Large intestine (tissue), 3 donors: ENCODE results near the gene RAD51B. TPM values are rescaled to one million over a fixed set of nuclear protein-coding genes. Genes with fewer than 3 reads are reported as not detected.

Source experiments
- DNase-seq, 2 donors: peaks; one replicate each; pipeline versions ENCODE4 v3.0.0 to v3.0.0-alpha.2; 2013
- H3K27ac ChIP-seq: one replicate; pipeline ENCODE4 v1.5.1; 2013; ENCODE audit warnings: low read length
- H3K27me3 ChIP-seq: 2 replicates; pipeline ENCODE4 v1.6.1; 2013; ENCODE audit warnings: low read length; ENCODE audit not compliant: control insufficient read depth, insufficient read depth
- H3K36me3 ChIP-seq: 2 replicates; pipeline ENCODE4 v1.6.1; 2013; ENCODE audit warnings: low read length; ENCODE audit not compliant: control insufficient read depth, insufficient read depth
- H3K4me1 ChIP-seq: one replicate; pipeline ENCODE4 v1.6.1; 2013; ENCODE audit warnings: low read length; ENCODE audit not compliant: control insufficient read depth, insufficient read depth
- H3K4me3 ChIP-seq: one replicate; pipeline ENCODE4 v1.5.1; 2013; ENCODE audit warnings: low read length
- H3K9me3 ChIP-seq: one replicate; pipeline ENCODE4 v1.6.1; 2013; ENCODE audit warnings: mild to moderate bottlenecking, low read depth, low read length, moderate library complexity; ENCODE audit not compliant: control insufficient read depth
- WGBS: methylation state at CpG from one replicate; pipeline ENCODE4 v1.1.5; 2013; ENCODE audit warnings: low lambda C conversion rate; ENCODE audit not compliant: insufficient coverage; 5-methylcytosine and 5-hydroxymethylcytosine counted together
- polyA plus RNA-seq: library from polyadenylated mRNA; unstranded; fragments of 120-200 nt; gene quantifications from one replicate; pipeline ENCODE4 v1.2.1, GENCODE V29; 2013

Gene RAD51B
- polyA plus RNA-seq, 1 donor: 6.4 TPM

DNA sequence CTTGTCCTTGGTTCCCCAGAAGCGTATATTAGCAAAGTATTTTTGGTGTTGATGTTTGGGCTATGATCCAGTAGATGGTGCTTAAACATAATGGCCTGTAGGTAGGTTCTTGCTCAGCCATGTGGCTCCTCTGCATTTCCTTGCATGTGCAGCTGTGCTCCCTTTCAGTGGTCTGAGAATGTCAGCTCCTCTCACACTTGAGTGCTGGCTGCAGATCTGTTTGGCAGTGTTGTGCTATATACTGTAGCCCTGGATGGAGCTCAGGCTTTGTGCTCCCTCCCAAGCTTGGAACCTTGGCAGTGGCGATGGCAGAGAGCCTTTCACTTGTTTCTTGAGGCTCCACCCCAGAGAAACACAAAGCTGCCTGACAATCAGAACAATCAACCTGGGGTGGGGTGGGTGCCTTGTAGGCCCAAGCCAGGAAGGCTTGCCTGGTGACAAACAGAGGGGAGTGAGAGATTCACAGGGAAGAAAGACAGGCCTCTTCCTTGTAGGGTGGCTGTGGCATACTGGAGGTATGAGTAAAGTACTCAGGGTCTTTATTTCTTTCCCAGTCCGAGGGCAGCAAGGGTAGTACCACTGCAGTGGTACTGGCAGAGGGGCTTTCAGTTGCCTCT is 255.3 kb downstream of the RAD51B start:
- H3K4me1 ChIP-seq: peaks cover 3% of the 10 kb centered on the region
- no peak overlapping the region for H3K4me3 ChIP-seq
- no peaks in the 10 kb centered on the region for H3K27me3 ChIP-seq
- DNase-seq: no peak
- no peaks in the 10 kb centered on the region for H3K36me3 ChIP-seq
- peaks cover 16% of the 10 kb centered on the region for H3K9me3 ChIP-seq
- no CpG with 5 or more reads among the region's 3 CpGs for WGBS
- no peak overlapping the region for H3K27ac ChIP-seq

DNA sequence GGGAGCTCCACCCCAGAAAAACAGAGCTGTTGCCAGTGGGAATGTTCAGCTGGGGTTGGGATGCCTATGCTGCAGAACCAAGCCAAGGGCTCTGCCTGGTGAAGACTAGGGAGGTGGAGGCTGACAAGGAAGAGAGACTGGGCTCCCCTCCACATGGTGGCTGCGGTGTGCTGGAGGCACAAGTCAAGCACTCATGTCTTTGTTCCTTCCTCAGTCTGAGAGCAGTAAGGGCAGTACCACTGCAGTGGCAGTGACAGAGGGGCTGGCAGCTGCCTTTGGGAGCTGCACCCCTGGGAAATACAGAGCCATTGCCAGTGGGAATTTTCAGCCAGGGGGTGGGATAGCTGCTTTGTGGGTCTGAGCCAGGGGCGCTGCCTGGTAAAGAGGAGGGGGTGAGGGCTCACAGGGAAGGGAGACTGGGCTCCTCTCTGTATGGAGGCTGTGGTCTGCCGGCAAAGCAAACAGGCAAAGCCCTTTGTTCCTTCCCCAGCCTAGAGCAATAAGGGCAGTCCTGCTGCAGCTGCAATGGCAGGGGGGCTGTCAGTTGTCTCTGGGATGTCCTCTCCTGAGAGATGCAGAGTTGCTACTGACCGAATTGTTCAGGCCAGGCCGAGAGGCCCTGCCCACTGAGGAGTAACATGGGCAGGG is 255.9 kb downstream of the RAD51B start:
- DNase-seq: no peak
- peaks cover 12% of the 10 kb centered on the region for H3K9me3 ChIP-seq
- H3K4me3 ChIP-seq: no peak overlapping the region
- no peaks in the 10 kb centered on the region for H3K36me3 ChIP-seq
- H3K27ac ChIP-seq: no peak overlapping the region
- no peaks in the 10 kb centered on the region for H3K27me3 ChIP-seq
- H3K4me1 ChIP-seq: peaks cover 3% of the 10 kb centered on the region
- no CpG with 5 or more reads among the region's 5 CpGs for WGBS

DNA sequence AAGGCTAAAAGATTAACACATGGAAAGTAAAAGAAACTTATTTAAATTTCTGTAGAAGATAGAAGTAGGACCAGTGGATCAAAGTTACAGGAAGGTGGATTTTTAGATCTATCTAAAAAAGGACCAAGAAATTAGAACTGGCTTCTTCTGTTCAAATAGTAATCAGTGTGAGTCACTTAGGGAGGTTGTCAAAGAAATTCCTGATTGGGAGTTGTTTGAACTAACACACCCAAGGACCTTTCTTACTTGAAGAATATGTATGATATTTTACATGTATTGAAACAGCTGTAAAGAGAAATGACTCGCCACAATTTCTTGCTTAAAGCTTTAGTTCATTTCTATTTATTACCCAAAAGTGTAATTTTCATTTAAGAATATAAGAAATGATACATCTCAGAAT is 256.9 kb downstream of the RAD51B start:
- Histone ChIP-seq H3K27me3 (no peaks in the 10 kb centered on the region), H3K36me3 (no peaks in the 10 kb centered on the region), H3K4me1 (peaks cover 3% of the 10 kb centered on the region), H3K9me3 (peaks cover 12% of the 10 kb centered on the region), H3K4me3 (no peak overlapping the region), H3K27ac (no peak overlapping the region)
- no CpG with 5 or more reads among the region's 1 CpG for WGBS
- DNase-seq: peak in 1 of 2 donors; percentile 21

DNA sequence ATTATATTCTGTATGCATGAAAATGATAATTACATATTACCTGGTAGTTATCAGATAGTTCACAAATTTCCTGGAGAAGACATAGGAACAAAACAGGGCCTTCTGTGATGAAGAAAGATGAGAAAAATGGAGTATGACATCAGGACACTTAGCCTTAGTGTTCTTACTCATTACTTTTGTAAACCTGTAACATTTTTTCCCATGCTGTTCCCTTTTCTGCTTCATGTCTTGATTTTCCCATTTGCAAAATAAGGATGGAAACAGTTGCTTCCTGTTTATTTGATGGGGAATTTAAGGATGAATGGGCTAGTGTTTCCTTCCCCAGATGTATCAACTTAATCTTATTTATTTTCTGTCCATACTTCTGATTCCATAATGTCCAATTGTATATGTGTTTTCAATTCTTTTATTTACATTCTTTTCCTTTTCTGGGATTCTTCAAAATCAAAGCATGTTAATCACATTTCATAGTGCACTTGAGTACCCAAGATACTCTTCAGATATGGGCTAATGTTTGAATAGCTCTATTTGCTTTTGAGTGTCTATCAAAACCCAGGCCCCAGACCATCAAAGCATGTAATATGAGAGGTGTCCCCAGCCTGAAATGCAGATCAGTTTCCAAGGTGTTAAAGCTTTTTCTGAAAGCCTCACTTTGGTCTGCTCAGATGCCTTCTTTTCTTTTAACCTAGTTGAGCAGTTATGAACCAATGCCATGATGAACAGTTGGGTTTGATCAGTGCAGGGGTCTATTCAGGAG is 260.5 kb downstream of the RAD51B start:
- Histone ChIP-seq H3K9me3 (no peaks in the 10 kb centered on the region), H3K27me3 (no peaks in the 10 kb centered on the region), H3K4me1 (peaks cover 3% of the 10 kb centered on the region), H3K27ac (no peak overlapping the region), H3K36me3 (no peaks in the 10 kb centered on the region), H3K4me3 (no peak overlapping the region)
- DNase-seq: no peak

DNA sequence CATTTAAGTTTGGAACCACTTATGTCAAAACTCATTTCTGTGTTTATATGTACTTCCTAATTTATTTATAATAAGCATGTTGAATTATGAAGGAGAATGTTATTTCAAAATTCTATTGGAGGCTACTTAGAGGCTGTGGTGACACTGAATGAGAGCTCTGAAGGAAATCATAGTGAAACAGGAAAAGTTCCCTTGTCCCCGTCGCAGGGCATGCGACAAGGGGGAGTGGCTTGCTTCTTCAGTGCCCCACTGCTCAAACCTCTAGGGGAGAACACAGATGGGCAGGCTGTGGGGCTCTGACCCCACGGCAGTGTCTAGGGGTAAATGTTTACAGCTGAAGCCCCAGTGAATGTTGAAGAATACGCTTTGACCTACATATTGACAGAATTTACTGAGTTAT is 261.9 kb downstream of the RAD51B start:
- H3K4me1 ChIP-seq: peaks cover 13% of the 10 kb centered on the region
- no peak for DNase-seq
- WGBS: 88% methylated on average over 1 of the region's 5 CpGs
- no peaks in the 10 kb centered on the region for H3K27me3 ChIP-seq
- no peaks in the 10 kb centered on the region for H3K36me3 ChIP-seq
- H3K9me3 ChIP-seq: no peaks in the 10 kb centered on the region
- no peak overlapping the region for H3K27ac ChIP-seq
- H3K4me3 ChIP-seq: no peak overlapping the region

DNA sequence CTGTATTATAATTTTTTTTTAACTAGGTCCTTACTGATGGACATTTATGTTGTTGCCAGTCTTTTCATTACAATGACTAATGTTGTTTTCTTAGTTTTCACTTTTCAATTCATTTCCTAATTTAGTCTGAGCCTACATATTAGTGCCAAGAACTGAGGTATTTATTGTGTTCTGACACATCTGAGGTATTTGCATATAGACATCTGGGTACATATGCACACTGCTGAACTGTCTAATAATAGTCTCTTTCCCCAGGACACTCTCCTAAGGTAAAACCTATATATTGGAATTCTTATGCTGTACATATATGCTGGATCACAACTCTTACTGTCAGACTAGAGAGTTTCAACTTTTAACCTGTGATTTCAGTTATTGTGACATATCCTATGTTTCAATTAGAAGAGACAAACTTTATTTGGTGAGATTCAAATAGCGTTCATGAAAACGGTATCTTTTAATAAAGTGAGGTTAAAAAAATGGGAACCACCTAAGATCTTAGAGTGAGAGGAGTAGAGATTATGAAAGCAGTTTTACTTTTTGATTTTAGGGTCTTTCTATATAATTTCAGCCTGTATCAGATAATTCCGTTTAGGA is 263.2 kb downstream of the RAD51B start:
- H3K4me1 ChIP-seq: peaks cover 10% of the 10 kb centered on the region
- no peaks in the 10 kb centered on the region for H3K36me3 ChIP-seq
- H3K9me3 ChIP-seq: no peaks in the 10 kb centered on the region
- no peak for DNase-seq
- no peak overlapping the region for H3K4me3 ChIP-seq
- H3K27me3 ChIP-seq: no peaks in the 10 kb centered on the region
- 100% methylated on average over 2 of the region's 3 CpGs for WGBS
- H3K27ac ChIP-seq: no peak overlapping the region

DNA sequence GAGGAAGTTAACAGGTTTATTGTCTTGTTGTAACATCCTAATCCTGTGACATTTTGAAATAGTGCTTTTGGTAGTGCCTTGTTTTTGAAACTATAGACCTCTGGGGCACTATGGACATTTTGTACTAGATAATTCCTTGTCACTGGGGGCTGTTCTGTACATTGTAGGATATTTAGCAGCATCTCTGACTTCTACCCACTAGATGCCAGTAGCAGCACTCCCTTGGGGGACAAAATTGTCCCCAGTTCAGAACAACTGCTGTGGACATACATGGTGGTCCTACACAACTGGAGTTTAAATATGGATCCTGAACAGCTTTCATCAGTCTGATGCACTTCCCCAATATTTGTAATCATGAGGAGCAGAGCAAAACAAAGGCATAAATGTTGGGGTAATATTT is 264.7 kb downstream of the RAD51B start:
- H3K4me3 ChIP-seq: no peak overlapping the region
- no peaks in the 10 kb centered on the region for H3K9me3 ChIP-seq
- H3K27ac ChIP-seq: no peak overlapping the region
- H3K36me3 ChIP-seq: no peaks in the 10 kb centered on the region
- H3K4me1 ChIP-seq: peaks cover 10% of the 10 kb centered on the region
- no peaks in the 10 kb centered on the region for H3K27me3 ChIP-seq
- peak; percentile 21 to 38 for DNase-seq

DNA sequence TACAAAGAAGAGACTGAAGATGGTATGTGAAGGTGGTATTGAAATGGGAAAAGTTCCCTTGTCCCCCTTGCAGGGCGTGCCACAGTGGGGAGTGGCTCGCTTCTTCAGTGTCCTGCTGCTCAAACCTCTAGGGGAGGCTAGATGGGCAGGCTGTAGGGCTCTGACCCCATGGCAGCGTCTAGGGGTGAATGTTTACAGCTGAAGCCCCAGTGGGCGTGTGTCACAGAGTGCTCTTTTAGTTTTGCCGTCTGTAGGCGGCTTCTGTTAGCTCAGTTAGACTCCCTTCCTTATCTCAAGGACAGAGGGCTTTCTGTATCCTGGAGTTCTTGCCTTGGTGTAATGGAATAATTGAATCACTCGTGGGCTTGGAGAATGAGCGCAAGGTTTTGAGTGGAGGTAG is 266.2 kb downstream of the RAD51B start:
- peak in 1 of 2 donors; percentile 37 for DNase-seq
- Histone ChIP-seq H3K9me3 (no peaks in the 10 kb centered on the region), H3K27me3 (no peaks in the 10 kb centered on the region), H3K4me1 (peaks cover 10% of the 10 kb centered on the region), H3K27ac (no peak overlapping the region), H3K4me3 (no peak overlapping the region), H3K36me3 (no peaks in the 10 kb centered on the region)
- WGBS: no CpG with 5 or more reads among the region's 8 CpGs

DNA sequence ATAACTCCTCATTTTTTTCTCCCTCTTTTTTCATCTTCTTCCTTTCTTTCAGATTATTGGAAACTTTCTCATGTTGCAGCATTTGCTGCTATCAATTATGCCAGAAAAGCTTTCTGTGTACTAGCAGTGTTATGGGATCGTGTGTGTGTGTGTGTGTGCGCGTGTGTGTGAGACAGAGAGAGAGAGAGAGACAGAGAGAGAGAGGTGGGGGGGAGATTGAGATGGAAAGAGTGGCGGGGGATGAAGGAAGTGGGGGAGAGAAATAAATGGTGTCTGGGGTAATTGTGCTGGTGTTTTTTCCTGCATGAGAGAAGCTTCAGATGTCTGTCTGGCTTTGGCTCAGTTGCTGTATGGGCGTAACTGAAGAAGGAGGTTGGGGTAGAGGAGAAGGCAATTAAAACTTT is 268.9 kb downstream of the RAD51B start:
- 81% methylated on average over 3 of the region's 5 CpGs for WGBS
- Histone ChIP-seq H3K9me3 (no peaks in the 10 kb centered on the region), H3K36me3 (no peaks in the 10 kb centered on the region), H3K4me3 (no peak overlapping the region), H3K27ac (no peak overlapping the region), H3K4me1 (peaks cover 10% of the 10 kb centered on the region), H3K27me3 (no peaks in the 10 kb centered on the region)
- no peak for DNase-seq

DNA sequence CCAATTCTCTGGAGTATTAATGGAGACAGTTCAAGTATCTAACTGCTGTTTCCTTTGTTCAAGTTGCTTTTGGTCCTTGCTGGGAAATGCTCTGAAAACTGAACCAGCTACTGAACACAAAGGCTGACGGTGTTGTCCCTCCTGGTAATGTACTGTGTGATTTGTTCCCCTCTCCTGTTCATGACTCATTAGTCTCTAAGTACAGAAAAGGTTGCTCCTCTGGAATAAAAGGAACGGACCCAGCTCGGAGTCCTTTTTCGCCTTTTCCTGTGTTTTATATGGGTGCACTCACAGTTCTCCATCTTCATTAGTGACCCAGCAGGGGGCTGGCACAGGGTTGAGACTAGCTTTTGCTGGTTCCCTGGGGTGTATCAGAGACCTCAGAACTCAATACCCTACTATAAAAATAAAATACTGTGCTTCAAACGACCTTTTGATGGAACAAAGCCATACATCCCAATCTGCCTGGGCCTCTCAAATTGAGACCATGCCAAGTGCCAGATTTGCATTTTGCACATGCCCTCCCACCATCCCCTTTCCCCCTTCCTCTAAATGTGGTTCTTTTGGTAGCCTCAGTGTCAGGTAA is 269.7 kb downstream of the RAD51B start:
- DNase-seq: no peak
- no CpG with 5 or more reads among the region's 5 CpGs for WGBS
- no peak overlapping the region for H3K27ac ChIP-seq

More for the DNA sequence above, 269.7 kb downstream of the RAD51B start:
- H3K9me3 ChIP-seq: no peaks in the 10 kb centered on the region
- H3K36me3 ChIP-seq: no peaks in the 10 kb centered on the region
- no peaks in the 10 kb centered on the region for H3K27me3 ChIP-seq
- peaks cover 10% of the 10 kb centered on the region for H3K4me1 ChIP-seq
- no peak overlapping the region for H3K4me3 ChIP-seq
